MM.1S (cell line): ENCODE measurements around the gene S100A9.

Source experiments
- EZH2 ChIP-seq: fragments of 300-600 bp; sonication (generic); optimal IDR thresholded peaks from 2 replicates; pipeline ENCODE3; 2017; ENCODE audit warnings: low read depth, mild to moderate bottlenecking, antibody characterized with exemption, low read length, mixed read lengths
- EZH2phosphoT487 ChIP-seq: fragments of 300-600 bp; sonication (generic); IDR thresholded peaks from 2 replicates; pipeline ENCODE4 v1.6.1; 2018; ENCODE audit warnings: antibody characterized with exemption, low read length
- TF ChIP-seq, protein P1 (sequence below): fragments of 300-600 bp; sonication (generic); IDR thresholded peaks from 2 replicates; pipeline ENCODE4 v1.5.1; 2016; ENCODE audit warnings: antibody characterized with exemption, low read length, mixed read lengths

DNA sequence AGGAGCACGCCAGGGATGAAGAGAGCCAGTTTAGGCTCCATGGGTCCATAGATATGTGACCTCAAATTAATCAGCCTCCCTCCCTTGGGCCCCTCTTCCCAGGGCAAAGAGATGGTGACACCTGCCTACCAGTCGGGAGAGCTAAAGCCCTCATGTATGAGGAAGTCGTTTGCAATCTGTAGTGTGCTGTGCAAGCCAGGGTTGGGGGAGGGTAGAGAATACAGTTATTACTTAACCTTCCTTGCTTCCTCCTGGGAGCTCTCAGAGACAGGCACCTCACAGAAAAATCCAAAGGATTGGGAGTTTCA is 13.0 kb upstream of the S100A9 start:
- TF ChIP-seq, protein P1, sequence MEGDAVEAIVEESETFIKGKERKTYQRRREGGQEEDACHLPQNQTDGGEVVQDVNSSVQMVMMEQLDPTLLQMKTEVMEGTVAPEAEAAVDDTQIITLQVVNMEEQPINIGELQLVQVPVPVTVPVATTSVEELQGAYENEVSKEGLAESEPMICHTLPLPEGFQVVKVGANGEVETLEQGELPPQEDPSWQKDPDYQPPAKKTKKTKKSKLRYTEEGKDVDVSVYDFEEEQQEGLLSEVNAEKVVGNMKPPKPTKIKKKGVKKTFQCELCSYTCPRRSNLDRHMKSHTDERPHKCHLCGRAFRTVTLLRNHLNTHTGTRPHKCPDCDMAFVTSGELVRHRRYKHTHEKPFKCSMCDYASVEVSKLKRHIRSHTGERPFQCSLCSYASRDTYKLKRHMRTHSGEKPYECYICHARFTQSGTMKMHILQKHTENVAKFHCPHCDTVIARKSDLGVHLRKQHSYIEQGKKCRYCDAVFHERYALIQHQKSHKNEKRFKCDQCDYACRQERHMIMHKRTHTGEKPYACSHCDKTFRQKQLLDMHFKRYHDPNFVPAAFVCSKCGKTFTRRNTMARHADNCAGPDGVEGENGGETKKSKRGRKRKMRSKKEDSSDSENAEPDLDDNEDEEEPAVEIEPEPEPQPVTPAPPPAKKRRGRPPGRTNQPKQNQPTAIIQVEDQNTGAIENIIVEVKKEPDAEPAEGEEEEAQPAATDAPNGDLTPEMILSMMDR, result no peak
- TF ChIP-seq EZH2, result no peak
- TF ChIP-seq EZH2phosphoT487, result no peak
